NCI-H187 treated with DMSO at 0.1 percent for 48 hours (cell line): ENCODE measurements around the gene SRR.

Experiments
- DNase-seq: peaks from one replicate; lab custom pipeline; 2025; lab: John Stamatoyannopoulos, UW

Gene SRR

GRCh38 chr17:2372180-2372579, 68.4 kb downstream of the SRR start:
- no peak for DNase-seq

GRCh38 chr17:2372681-2373080, 68.9 kb downstream of the SRR start:
- DNase-seq = no peak

GRCh38 chr17:2373179-2373578, 69.4 kb downstream of the SRR start:
- DNase-seq = no peak
